ENCODE results near the gene KIAA1958.
"Not testable (repeated sequence)": the region's sequence is repeated elsewhere in the genome, so short reads cannot be mapped to it uniquely, and the experiment has no call there.

KIAA1958 gene

GRCh38 chr9:112489876-112490666 lies 3.4 kb downstream of the KIAA1958 start:
- no peak for DNase-seq

GRCh38 chr9:112493393-112494137 lies 6.9 kb downstream of the KIAA1958 start:
- no peak for DNase-seq

- DNase-seq = no peak
Observed at GRCh38 chr9:112494153-112494552, 7.5 kb downstream of the KIAA1958 start.

- no peak for DNase-seq
Observed at GRCh38 chr9:112495614-112496013, 9.0 kb downstream of the KIAA1958 start.

GRCh38 chr9:112496074-112496722 lies 9.6 kb downstream of the KIAA1958 start:
- no peak for DNase-seq

GRCh38 chr9:112500842-112501241 lies 14.2 kb downstream of the KIAA1958 start:
- no peak for DNase-seq

- DNase-seq = no peak
Observed at GRCh38 chr9:112501287-112501686, 14.7 kb downstream of the KIAA1958 start.

- no peak for DNase-seq
Observed at GRCh38 chr9:112502175-112502946, 15.7 kb downstream of the KIAA1958 start.

GRCh38 chr9:112503170-112503569 lies 16.5 kb downstream of the KIAA1958 start:
- no peak for DNase-seq

- DNase-seq = no peak
Observed at GRCh38 chr9:112505086-112505485, 18.5 kb downstream of the KIAA1958 start.

- no peak for DNase-seq
Observed at GRCh38 chr9:112505607-112506006, 19.0 kb downstream of the KIAA1958 start.

GRCh38 chr9:112506571-112506970 lies 19.9 kb downstream of the KIAA1958 start:
- DNase-seq = no peak

- DNase-seq = no peak
Observed at GRCh38 chr9:112507001-112507680, 20.5 kb downstream of the KIAA1958 start.

GRCh38 chr9:112508377-112508776 lies 21.8 kb downstream of the KIAA1958 start:
- no peak for DNase-seq

GRCh38 chr9:112512377-112512776 lies 25.8 kb downstream of the KIAA1958 start:
- DNase-seq = not testable (repeated sequence)

- DNase-seq = no peak
Observed at GRCh38 chr9:112516769-112517168, 30.1 kb downstream of the KIAA1958 start.

- DNase-seq = no peak
Observed at GRCh38 chr9:112520069-112520468, 33.4 kb downstream of the KIAA1958 start.

- DNase-seq = no peak
Observed at GRCh38 chr9:112520656-112521055, 34.0 kb downstream of the KIAA1958 start.

GRCh38 chr9:112526973-112527372 lies 40.3 kb downstream of the KIAA1958 start:
- DNase-seq = no peak

- no peak for DNase-seq
Observed at GRCh38 chr9:112527959-112528358, 41.3 kb downstream of the KIAA1958 start.

- no peak for DNase-seq
Observed at GRCh38 chr9:112529316-112529715, 42.7 kb downstream of the KIAA1958 start.

- no peak for DNase-seq
Observed at GRCh38 chr9:112530751-112531205, 44.2 kb downstream of the KIAA1958 start.
